ENCODE results near the gene MRPS6.

- TF ChIP-seq CTCF (IDR thresholded peaks at IDR 0.05) = no peak
- TF ChIP-seq SIN3A (IDR thresholded peaks at IDR 0.05; ENCODE audit: borderline replicate concordance, insufficient read depth, low read depth, low read length) = no peak
These were observed 116.1 kb downstream of the MRPS6 start for GRCh38 chr21:34189506-34189905.
